Right renal pelvis (tissue), 4 donors: ENCODE measurements around the gene ATP7B. TPM values are rescaled to one million over a fixed set of nuclear protein-coding genes. Genes with fewer than 3 reads are reported as not detected.
"Not testable (repeated sequence)": the region's sequence is repeated elsewhere in the genome, so short reads cannot be mapped to it uniquely, and the experiment has no call there.

ENCODE experiments used
- DNase-seq, 4 donors: peaks; one replicate each; pipeline ENCODE4 v3.0.0-alpha.2; 2013; ENCODE audit warnings: low read depth in 4 of 4, low spot score in 3 of 4, missing footprints in 1 of 4
- polyA plus RNA-seq, 4 donors: library from polyadenylated mRNA; unstranded; fragments of 120-200 nt; gene quantifications; one replicate each; pipeline ENCODE4 v1.2.1, GENCODE V29; 2013; ENCODE audit not compliant: insufficient read length in 4 of 4

The ATP7B gene
- polyA plus RNA-seq, 4 donors = 15.8 to 19.1 (median 18.3) TPM

DNA sequence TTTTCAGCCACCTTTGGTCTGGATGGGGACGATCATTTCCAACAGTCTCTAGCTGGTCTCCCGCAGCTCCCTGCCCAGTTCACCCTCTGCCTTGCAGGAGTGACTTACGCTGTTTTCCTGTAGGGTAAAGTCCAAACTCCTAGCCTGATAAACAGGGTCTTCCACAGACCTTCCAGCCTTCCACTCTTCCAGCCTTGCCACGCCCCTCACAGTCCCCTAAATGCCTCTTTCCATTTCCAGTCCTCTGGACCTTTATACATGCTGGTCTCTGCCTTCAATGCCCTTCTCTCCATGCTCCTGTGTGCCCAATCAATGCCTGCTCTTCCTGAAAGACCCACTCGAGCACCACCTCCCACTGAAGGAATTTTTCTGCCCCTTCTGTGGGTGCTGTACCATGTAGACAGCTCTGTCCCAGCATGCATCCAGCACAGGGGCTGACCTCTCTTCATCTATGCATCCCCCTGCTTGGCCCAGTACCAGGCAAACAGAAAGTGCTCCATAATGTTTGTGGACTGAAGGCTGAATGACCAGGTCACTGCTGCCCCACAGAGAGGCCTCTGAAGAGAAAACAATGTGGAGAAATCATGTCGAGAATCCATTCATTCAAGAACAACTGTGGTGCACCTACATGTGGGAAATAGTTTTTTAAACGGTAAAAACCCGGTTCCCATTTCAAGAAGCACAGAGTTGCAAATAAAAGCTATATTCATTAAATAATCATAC lies 4.6 kb downstream of the ATP7B start:
- DNase-seq = no peak

DNA sequence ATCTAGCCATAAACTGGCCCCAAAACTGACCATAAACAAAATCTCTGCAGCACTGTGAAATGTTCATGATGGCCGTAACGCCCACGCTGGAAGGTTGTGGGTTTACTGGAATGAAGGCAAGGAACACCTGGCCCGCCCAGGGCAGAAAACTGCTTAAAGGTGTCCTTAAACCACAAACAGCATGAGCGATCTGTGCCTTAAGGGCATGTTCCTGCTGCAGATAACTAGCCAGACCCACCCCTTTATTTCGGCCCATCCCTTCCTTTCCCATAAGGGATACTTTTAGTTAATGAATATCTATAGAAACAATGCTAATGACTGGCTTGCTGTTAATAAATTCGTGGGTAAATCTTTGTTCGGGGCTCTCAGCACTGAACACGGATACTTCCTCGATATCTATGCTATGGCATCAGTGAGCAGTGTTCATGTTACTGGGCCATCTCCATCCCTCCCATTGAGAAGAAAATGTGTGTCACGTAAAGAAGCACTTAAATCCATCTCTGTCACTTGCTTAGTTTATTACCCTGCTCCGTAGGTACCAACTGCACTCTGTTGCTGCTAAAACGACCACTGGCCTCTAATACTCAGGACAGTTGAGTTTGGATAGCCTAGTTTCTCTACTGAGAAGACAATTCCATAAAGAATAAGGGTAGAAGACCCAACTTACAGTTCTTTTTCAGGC lies 5.3 kb downstream of the ATP7B start:
- DNase-seq = no peak

DNA sequence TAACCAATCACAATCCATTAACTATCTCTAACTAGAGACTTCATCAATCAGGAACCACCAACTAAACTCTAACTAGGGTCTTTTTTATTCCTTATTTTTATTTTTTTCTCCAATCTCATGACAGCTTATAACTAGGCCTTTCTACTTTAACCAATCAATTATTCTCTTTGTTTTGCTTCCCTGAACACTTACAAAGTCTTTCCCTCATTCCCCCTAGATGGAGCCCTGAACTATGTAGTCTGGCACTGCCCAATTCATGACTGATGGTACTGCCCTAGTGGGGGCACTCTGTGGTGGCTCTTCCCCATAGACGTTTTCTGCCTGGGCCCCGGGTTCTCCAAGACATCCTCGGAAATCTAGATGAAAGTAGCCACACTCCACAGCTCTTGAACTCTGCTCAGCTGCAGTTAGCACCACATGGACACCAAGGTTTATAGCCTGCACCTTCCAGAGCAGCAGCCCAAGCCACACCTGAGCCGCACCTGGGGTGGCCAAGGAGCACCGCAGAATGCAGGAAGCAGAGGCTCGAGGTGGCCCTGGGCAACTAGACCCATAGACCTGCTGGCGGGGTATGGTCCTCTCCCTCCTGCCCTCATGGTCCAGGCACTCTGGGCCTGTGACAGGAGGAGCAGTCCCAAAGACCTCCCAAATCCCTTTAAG lies 6.6 kb downstream of the ATP7B start:
- no peak for DNase-seq

DNA sequence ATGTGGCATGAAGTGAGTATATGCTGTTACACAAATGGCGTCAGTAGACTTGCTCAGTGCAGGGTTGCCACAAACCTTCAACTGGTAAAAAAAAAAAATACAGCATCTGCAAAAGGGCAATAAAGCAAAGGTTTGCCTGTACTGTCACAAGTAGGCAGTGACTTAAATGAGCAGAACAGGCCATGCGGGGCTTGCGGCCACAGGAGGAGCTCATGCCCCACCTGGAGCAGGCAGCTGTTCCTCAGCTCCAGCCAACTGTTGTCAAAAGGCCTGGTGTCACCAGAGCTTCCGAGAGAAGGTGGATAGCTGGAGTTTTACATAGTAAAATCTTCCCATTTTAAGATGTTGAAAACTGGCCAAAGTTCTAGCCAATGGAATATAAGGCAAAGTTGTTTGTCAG lies 7.7 kb downstream of the ATP7B start:
- no peak for DNase-seq

DNA sequence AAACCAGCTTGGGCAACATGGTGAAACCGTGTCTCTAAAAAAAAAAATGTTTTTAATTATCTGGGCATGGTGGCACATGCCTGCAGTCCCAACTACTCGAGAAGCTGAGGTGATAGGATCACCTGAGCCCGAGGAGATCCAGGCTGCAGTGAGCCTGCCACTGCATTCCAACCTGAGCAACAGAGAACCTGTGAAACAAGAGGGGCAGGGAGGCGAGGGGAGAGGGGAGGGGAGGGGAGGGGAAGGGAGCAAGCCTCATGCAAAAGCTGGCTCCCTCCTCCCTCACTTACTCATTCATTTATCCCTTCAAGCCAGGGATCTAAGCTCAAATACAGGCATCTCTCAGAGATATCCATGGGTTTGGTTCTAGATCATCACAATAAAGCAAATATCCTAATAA lies 8.9 kb downstream of the ATP7B start:
- DNase-seq = no peak

DNA sequence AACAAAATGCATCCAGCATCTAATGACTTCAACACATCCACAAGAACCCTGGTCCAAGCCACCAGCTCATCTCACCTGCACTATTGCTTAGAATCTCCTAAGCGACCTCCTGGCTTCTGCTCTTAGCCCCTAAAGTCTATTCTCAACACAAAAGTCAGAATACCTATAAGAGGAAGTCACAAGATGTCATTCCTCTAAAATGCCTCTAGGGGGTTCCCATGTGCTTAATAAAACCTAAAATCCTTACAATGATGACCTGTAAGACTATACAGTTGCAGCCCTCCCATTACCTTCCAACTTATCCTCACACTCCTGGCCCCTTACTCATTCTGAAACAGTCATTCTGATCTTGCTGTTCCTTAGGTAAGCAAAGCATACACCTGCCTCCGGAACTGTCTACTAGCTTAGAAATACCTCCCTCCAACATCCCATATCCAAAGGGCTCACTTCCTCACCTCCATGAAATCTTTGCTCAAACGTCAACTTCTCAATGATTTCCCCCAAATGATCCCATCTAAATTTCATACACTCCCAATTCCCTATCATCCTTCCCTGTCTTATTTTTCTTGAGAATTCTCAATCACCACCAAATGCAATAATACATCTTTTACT lies 10.0 kb downstream of the ATP7B start:
- DNase-seq = no peak

DNA sequence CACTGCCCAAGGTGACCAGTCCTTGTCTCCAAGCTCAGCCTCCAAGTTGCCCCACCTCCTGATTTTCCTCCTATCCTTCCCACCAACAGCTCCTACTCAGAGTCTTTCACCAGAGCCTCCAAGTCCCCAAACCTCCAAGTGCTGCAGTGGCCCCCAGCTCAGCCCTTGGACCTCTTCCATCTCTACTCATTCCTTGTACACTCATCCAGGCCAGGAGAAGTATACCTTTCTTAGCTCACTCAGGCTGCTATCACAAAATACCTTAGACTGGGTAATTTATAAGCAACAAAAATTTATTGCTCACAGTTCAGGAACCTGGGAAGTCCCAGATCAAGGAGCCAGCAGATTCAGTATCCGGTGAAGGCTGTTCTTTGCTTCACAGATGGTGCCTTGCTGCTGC lies 11.3 kb downstream of the ATP7B start:
- DNase-seq = no peak

DNA sequence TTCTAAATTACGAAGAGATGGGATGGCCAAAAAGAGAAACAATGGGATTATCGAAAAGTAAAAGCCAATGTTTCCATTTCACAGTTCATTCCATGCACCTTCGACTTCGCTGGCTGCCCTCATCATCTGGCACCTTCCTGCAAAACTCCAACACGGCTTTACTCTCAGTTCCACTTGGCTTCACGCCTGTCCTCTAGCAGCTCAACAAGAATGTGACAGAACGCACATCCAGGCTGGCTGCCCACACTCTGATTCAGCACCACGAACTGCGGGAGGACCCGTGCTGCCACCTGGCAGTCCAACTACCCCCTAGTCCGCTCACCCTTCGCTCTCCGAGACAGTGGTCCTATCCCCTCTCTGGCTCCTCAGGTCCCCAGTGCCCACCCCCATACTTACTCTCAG lies 11.7 kb downstream of the ATP7B start:
- no peak for DNase-seq

DNA sequence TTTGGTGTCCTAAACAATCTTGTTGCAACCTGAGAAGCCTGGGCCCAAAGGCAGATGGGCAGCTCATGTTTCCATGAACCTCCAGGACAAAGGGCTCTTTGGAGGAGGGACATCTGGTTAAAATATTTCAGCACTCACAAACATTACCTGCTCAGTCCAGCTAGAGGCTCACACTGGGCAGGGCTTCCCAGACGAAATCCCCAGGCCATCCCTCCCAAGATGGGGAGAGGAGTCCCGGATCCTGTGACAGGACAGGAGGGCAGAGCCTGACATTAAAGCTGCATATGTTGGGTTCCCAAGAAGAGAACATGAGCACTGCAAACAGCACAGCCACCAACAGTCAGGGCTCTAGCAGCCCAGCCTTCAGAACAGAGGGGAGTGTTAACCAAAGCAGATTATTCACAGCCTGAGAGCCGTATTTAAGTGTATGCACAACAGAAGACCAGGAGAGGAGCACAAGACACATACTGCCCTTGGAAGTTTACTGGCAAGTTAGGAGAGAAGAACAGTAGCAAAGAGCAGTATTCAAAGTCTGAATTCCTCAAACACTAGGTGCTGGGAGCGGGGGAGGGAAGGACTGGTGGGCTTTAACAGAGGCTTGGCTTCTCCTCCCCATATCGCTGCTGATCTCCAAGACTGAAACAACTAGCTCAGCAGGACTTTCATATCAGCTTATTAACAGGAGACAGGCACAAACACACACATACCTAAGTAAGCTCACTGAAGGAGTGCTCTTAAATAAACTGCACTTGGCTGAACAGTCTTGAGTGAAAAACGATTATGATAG lies 12.3 kb downstream of the ATP7B start:
- DNase-seq = no peak

DNA sequence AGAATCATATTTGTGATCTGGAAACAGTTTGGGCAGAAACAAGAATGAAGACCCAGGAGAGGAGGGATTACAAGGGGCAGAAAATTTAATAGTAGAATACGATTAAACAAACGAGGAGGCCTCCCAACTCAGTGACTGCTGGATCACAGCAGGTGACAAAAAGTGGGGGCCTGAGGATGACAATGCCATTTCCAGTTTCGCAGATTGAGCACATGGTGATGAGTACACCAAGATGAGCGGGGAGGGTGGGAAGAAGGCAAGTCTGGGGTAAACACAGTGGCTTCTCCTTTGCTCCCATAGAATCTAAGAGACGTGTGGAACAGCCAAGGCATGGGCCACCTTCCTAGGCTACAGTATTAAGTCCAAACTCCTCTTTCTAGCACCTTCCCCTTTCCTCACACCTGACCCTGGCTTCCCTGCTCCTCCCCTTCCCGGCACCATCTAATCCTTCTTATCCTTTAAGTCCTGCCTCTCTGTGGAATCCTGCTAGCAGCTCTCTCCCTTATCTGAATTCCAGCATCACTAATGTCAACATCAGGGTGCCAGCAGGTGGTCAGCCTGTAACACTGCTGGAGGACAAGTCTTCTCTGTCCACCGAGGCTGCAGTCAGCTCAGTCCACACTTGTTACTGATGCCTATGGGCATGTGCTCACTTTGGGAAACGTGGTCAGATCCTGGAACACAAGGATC lies 13.5 kb downstream of the ATP7B start:
- no peak for DNase-seq

DNA sequence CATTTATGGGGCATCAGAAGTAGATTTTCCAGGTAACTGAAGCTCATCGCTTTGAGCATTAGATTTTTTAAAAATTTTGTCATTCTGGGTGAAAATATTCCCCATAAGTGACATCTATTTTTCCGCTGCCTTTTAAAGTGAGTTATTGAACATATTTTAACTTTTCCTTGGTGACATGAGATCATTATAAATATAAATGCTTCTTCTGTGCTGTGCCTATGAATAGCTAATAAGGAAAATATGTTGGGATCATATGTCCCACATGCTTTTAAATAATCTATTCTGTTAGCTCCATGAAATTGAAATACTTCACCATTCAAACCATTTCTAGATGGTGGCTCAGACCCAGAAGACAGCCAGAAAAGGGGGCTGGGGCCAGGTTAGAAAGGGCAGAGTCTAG lies 14.1 kb downstream of the ATP7B start:
- no peak for DNase-seq

DNA sequence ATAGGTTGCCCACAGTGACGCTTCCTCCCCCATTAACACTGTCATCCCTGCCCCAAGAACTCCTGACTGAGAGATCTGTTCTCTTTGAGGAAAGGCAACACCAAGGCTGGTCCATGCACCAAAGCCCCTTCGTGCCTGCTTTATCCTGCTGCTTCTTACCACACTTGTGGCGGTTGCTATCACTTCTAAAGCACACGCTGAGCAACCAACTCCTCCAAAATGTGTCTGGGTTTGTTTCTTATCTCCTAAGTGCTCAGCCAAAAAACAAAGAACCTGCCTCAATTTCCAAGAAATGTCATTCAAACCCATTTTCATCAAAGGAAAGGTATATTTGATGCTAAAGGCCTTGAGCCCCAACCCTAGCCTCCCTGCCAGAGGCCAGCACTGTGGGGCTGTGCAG lies 14.6 kb downstream of the ATP7B start:
- no peak for DNase-seq

DNA sequence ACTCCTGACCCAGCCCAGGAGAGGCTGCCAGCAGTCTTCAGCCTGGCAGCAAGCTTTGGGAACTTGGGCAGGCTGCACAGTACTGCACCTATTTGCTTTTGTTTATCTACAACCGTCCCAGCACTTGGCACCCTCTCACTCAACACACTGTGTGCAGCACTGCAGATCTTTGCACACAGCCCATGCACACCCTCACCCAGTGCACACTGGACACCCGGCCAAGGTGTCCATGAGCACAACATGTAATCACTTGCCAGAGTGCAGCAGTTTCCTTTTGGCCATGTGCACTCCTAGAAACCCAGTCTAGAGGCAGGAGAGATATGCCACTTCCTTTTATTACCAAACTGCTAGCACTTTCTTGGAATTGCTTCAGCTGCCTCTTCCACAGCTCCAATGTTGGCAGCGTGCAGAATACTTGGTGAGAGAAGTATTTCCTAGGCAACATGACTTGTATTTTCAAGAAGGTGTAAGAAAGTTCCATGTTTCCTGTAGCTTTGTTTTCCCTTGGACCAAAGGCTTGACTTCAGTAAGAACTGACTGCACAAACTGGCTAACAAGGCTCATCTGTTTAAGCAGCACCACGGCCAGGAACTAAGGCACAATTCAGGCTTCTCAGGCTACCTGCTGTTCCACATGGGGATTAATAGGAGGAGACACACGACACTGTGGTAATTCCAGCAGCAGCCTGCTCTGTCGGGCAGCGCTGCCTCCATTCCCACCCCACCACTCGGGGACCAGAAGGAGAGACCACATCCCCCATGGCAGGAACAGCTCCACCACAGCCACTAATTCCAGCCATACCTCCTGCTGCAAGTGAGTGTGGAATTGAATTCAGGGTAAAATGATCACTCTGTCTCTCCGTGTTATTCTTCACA lies 15.3 kb downstream of the ATP7B start:
- DNase-seq = no peak

DNA sequence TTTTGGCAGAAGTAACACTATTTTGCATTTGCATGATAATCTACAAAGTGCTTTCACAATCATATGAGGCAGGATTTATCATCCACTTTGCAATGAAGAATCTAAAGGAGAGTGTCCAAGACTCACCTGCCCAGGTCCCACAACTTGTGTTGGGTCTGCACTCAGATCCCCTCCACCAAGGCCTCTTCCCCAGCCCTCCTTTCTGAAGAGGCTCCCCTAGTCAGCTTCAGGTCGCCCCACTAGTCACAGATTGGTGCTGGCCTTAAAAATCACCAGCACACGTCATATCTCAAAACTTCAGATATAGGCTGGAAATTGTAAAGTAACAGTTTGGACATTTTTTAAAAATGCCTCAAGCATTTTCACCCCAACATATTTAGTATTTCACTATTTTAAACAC lies 17.5 kb downstream of the ATP7B start:
- DNase-seq = no peak

DNA sequence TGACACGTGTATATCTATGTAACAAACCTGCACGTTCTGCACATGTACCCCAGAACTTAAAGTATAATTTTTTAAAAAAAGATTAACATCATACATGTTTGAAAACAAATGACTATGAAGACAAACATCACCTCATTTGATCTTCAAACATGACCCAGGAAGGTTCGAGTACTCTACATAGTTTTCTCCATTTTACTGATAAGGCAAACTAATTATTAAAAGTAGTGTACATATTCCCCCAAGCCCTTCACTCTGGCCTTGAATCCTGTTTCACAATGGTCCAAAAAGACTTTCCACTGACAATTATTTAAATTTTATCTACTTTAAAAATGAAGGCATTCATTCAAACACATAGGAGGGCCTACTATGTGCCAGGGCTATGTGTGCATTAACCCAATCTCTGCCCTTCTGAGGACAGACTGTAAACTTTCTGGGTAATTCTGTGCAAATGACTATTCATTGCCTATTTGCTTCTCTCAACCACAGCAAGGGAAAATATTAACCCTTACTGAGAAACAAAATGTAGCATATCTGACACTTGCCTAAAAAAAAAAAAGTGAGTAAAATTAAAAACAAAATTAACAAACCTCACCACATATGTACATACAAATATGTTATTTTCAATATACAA lies 22.1 kb downstream of the ATP7B start:
- no peak for DNase-seq

DNA sequence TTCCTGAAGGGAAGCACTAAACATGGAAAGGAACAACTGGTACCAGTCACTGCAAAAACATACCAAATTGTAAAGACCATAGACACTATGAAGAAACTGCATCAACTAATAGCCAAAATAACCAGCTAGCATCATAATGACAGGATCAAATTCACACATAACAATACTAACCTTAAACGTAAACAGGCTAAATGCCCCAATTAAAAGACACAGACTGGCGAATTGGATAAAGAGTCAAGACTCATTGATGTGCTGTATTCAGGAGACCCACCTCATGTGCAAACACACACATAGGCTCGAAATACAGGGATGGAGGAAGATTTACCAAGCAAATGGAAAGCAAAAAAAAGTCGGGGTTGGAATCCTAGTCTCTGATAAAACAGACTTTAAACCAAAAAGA lies 26.3 kb downstream of the ATP7B start:
- not testable (repeated sequence) for DNase-seq

DNA sequence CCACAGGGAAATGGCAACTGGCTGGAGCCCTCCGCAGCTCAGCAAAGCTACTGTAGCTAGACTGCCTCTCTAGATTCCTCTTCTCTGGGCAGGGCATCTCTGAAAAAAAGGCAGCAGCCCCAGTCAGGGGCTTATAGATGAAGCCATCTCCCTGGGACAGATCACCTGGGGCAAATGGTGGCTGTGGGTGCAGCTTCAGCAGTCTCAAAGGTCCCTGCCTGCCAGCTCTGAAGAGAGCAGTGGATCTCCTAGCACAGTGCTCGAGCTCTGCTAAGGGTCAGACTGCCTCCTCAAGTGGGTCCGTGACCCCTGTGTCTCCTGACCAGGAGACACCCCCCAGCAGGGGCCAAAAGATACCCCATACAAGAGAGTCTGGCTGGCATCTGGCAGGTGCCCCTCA lies 28.0 kb downstream of the ATP7B start:
- not testable (repeated sequence) for DNase-seq

DNA sequence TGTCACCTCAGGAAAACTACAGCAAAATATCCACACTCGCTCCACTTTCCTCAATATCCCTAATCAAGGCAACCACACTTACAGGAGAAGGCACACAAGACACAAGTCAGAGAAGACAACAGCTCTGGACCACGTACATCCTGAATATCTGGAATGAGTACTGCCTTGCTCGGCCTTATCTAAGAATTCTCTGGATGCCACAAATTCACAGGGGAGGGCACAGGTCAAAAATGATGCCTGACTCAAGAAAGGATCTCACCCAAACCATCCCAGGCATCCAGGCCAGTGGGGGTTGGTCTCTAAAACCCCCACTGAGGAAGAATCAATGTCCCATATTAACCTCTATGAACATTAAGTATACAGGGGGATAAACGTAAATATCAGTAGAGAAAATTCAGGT lies 29.9 kb downstream of the ATP7B start:
- no peak for DNase-seq

DNA sequence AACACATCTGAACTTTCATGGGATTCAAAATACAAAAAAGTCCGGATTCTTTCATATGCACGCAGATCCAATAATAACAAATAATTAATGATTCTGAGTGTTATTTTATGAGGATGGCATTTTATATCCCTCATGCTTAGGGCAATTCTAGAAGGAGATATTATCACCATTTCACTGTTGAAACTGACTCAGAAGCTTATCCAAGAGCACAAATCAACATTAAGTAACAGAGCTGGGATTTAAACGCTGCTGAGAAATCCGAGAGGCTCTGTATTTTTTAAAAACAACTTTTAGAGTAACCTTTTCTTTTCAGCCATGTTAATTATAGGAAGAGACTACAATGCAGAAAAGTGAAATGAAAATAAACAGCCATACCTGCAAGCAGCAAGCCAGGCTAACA lies 30.3 kb downstream of the ATP7B start:
- no peak for DNase-seq
